Adipose tissue (tissue), 3 donors: ENCODE results near the gene NDUFV2. TPM values are rescaled to one million over a fixed set of nuclear protein-coding genes. Genes with fewer than 3 reads are reported as not detected.
"Not testable (repeated sequence)": the region's sequence is repeated elsewhere in the genome, so short reads cannot be mapped to it uniquely, and the experiment has no call there.

ENCODE experiments used
- H3K27ac ChIP-seq: one replicate; pipeline ENCODE4 v1.5.1; 2013; ENCODE audit warnings: low read depth, low read length
- WGBS, 3 donors: extraction: QIAGEN DNeasy Blood & Tissue Kit; methylation state at CpG; one replicate each; pipeline ENCODE4 v1.1.7; 2013; 5-methylcytosine and 5-hydroxymethylcytosine counted together
- polyA plus RNA-seq, 3 donors: library from polyadenylated mRNA; stranded (reverse); fragments of 200-250 nt; gene quantifications; one replicate each; pipeline ENCODE4 v1.2.3, GENCODE V29; 2013
- donor health status: healthy with polysubstance abuse.
- donor health status: Bipolar disorder and iron deficiency.
- donor health status: healthy.

Gene NDUFV2
- polyA plus RNA-seq, 3 donors = 81.8 to 163 (median 152) TPM

GRCh38 chr18:9137168-9138066 is 34.9 kb downstream of the NDUFV2 start:
- 0 to 1% (median 1%) methylated on average over 69 to 95 of the region's 95 CpGs for WGBS, 3 donors

GRCh38 chr18:9139400-9140039 is 37.0 kb downstream of the NDUFV2 start:
- H3K27ac ChIP-seq = no peak overlapping the region
- WGBS, 3 donors = 35 to 41% (median 37%) methylated on average over 7 of the region's 7 CpGs

More at GRCh38 chr18:9137168-9138066, 34.9 kb downstream of the NDUFV2 start:
- peak overlapping the region; percentile 79 for H3K27ac ChIP-seq

GRCh38 chr18:9140381-9140780 is 37.9 kb downstream of the NDUFV2 start:
- no peak overlapping the region for H3K27ac ChIP-seq

GRCh38 chr18:9140984-9141383 is 38.5 kb downstream of the NDUFV2 start:
- H3K27ac ChIP-seq = no peak overlapping the region
- 94 to 99% (median 95%) methylated on average over 2 of the region's 2 CpGs for WGBS, 3 donors

More at GRCh38 chr18:9140381-9140780, 37.9 kb downstream of the NDUFV2 start:
- WGBS, 3 donors = 28 to 46% (median 44%) methylated on average over 2 of the region's 2 CpGs

GRCh38 chr18:9146224-9146623 is 43.7 kb downstream of the NDUFV2 start:
- WGBS, 3 donors = 82 to 90% (median 89%) methylated on average over 1 of the region's 1 CpG
- no peak overlapping the region for H3K27ac ChIP-seq

GRCh38 chr18:9147440-9148202 is 45.1 kb downstream of the NDUFV2 start:
- 15 to 23% (median 17%) methylated on average over 1 of the region's 1 CpG for WGBS, 3 donors
- H3K27ac ChIP-seq = no peak overlapping the region

- WGBS, 3 donors = 25 to 51% (median 26%) methylated on average over 1 of the region's 1 CpG
- H3K27ac ChIP-seq = no peak overlapping the region
These were observed 45.7 kb downstream of the NDUFV2 start for GRCh38 chr18:9148203-9148552.

GRCh38 chr18:9150121-9150520 is 47.6 kb downstream of the NDUFV2 start:
- no peak overlapping the region for H3K27ac ChIP-seq

GRCh38 chr18:9153256-9153655 is 50.8 kb downstream of the NDUFV2 start:
- H3K27ac ChIP-seq = no peak overlapping the region
- 17 to 28% (median 19%) methylated on average over 1 of the region's 1 CpG for WGBS, 3 donors

More at GRCh38 chr18:9150121-9150520, 47.6 kb downstream of the NDUFV2 start:
- WGBS, 3 donors = 56 to 62% (median 60%) methylated on average over 5 of the region's 5 CpGs

GRCh38 chr18:9156604-9157249 is 54.2 kb downstream of the NDUFV2 start:
- WGBS, 3 donors = 93 to 96% (median 94%) methylated on average over 4 of the region's 4 CpGs
- H3K27ac ChIP-seq = no peak overlapping the region

GRCh38 chr18:9157806-9158205 is 55.3 kb downstream of the NDUFV2 start:
- WGBS, 3 donors = 19 to 53% (median 49%) methylated on average over 2 of the region's 2 CpGs
- no peak overlapping the region for H3K27ac ChIP-seq

GRCh38 chr18:9160014-9160413 is 57.5 kb downstream of the NDUFV2 start:
- 94 to 96% (median 95%) methylated on average over 4 of the region's 4 CpGs for WGBS, 3 donors
- H3K27ac ChIP-seq = no peak overlapping the region

- WGBS, 3 donors = 95 to 98% (median 96%) methylated on average over 4 of the region's 4 CpGs
- H3K27ac ChIP-seq = not testable (repeated sequence)
These were observed 60.2 kb downstream of the NDUFV2 start for GRCh38 chr18:9162663-9163062.

- H3K27ac ChIP-seq = not testable (repeated sequence)
These were observed 61.6 kb downstream of the NDUFV2 start for GRCh38 chr18:9164149-9164548.

- not testable (repeated sequence) for H3K27ac ChIP-seq
- WGBS, 3 donors = 94 to 100% (median 98%) methylated on average over 3 of the region's 3 CpGs
These were observed 63.4 kb downstream of the NDUFV2 start for GRCh38 chr18:9165883-9166282.

GRCh38 chr18:9169515-9169914 is 67.0 kb downstream of the NDUFV2 start:
- H3K27ac ChIP-seq = not testable (repeated sequence)
- 81 to 91% (median 88%) methylated on average over 3 of the region's 3 CpGs for WGBS, 3 donors

- not testable (repeated sequence) for H3K27ac ChIP-seq
- WGBS, 3 donors = 65 to 97% (median 96%) methylated on average over 3 of the region's 3 CpGs
These were observed 69.4 kb downstream of the NDUFV2 start for GRCh38 chr18:9171919-9172318.

GRCh38 chr18:9172506-9173127 is 70.1 kb downstream of the NDUFV2 start:
- 77 to 90% (median 81%) methylated on average over 4 of the region's 4 CpGs for WGBS, 3 donors

More at GRCh38 chr18:9172506-9173127, 70.1 kb downstream of the NDUFV2 start:
- no peak overlapping the region for H3K27ac ChIP-seq
